GM12872 (cell line): Measurements from ENCODE around the gene ZDHHC22.

Experiments used
- CTCF ChIP-seq: IDR thresholded peaks from 3 replicates; pipeline ENCODE4 v1.5.1; 2011; ENCODE audit warnings: low read depth, mild to moderate bottlenecking, low read length, moderate library complexity; ENCODE audit not compliant: insufficient read depth

Gene ZDHHC22

GRCh38 chr14:77170045-77170444 lies 28.5 kb upstream of the ZDHHC22 start:
- no peak for TF ChIP-seq CTCF

DNA sequence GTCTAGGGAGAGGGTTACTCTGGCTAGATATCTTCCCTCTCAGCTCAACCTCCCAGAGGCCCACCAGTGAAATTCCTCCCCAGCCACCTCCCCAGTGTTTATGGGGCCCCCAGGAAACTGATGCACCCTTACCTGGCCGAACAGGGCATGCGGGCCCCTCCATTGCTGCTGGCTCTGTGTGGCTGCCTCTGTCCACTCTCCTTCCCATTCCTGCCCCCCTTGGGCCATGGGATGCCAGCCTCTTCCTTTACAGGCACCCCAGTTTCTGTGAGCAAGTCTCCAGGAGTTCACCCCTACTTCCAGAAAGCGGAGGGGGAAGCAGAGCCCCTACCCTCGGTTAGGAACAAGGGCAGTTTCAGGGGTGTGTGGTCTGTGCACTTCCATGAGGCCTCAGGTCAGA lies 19.4 kb upstream of the ZDHHC22 start:
- TF ChIP-seq CTCF: no peak

- TF ChIP-seq CTCF: no peak
These were observed 17.3 kb upstream of the ZDHHC22 start for GRCh38 chr14:77158882-77159255.

DNA sequence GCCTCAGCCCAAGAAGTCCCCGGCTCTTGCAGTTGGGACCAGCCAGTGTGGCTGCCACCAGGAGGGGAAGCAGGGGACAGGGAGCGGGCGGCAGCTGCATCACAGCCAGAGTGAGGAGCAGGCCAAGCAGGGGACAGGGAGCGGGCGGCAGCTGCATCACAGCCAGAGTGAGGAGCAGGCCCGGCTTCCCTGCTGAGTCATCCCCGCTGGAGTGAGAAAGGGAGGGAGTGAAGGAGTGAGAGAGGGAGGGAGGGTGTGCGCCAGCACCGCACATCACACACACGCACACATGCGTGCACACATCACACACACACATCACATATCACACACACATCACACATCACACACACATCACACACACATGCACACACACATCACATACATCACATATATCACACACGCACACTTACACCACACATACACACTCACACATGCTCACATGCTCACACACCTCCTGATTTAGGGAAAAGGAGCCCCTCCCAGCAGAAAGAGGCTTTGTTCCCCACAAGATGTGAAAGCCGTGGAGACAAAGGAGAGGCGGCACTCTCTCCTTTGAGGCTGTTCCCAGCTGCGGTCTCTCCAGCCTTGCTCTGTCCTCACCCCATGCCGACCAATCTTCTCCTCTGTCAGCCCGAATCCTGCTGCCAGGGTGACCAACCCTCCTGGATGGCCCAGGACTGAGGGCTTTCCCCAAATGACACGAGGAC lies 16.7 kb upstream of the ZDHHC22 start:
- no peak for TF ChIP-seq CTCF

DNA sequence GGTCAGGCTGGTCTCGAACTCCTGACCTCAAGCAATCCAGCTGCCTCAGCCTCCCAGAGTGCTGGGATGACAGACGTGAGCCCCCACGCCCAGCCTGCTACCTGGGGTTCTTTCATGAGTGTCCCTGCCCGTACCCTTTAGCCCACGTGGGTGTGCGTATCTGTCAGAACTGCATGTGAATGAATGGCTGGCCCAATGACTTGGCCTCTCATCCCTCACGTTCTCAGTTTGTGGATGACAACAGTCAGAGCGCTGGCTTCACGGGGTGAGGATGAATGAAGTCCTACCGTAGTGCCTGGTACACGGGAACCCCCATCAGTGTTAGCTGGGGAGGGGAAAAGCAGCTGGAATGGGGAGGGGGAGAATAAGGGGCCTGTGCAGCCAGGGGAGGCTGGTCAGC lies 16.1 kb upstream of the ZDHHC22 start:
- TF ChIP-seq CTCF: no peak

DNA sequence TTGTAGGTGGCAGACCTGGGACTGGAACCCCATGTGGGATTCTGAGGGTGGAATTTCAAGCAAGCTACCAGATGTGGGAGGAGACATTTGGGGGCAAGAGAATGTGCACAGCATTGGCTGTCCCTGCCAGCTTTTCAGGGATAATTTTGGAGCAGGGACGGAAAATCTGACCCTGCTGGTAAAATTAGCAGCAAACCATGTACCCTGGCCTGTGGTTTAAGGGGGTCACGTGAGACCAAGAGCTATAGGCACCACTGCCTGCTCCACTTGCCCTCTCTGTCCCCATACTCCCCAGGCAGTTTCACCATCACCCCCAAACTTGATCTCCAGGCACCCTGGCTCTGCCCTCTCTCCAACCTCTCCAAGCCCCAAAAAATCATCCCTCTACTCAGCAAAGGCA lies 13.5 kb upstream of the ZDHHC22 start:
- TF ChIP-seq CTCF: no peak

- TF ChIP-seq CTCF: no peak
These were observed 12.8 kb upstream of the ZDHHC22 start for GRCh38 chr14:77154421-77154820.
